ENCODE measurements around the gene NSUN5. TPM values are rescaled to one million over a fixed set of nuclear protein-coding genes. Genes with fewer than 3 reads are reported as not detected.
"Not testable (repeated sequence)": the region's sequence is repeated elsewhere in the genome, so short reads cannot be mapped to it uniquely, and the experiment has no call there.

NSUN5 gene
- total and polyA plus RNA-seq, 8 donors = 6.7 to 97.3 (median 22.4) TPM; not detected in 1

- WGBS, 5 donors = 84 to 93% (median 89%) methylated on average over 19 to 26 of the region's 26 CpGs
- Histone ChIP-seq H3K9me3 (no peaks in the 10 kb centered on the region), H3K4me3 (no peak overlapping the region), H3K4me1 (peaks cover 5 to 13% (median 12%) of the 10 kb centered on the region in 4 donors), H3K27me3 (no peaks in the 10 kb centered on the region), H3K27ac (no peak overlapping the region), H3K36me3 (peaks cover 29 to 49% (median 45%) of the 10 kb centered on the region in 4 donors)
- no peak for DNase-seq
- intact Hi-C loops (cut with DNase I; ENCODE audit: low total_unique reads) = no loop called here
- no peak for TF ChIP-seq POLR2AphosphoS5 (IDR thresholded peaks at IDR 0.05)
- TF ChIP-seq EP300 (IDR thresholded peaks at IDR 0.05) = no peak
- TF ChIP-seq POLR2A (IDR thresholded peaks at IDR 0.05) = no peak
- TF ChIP-seq CTCF (IDR thresholded peaks at IDR 0.05) = no peak
Measured at GRCh38 chr7:73303546-73303945, 5.1 kb downstream of the NSUN5 start.

- H3K4me3 ChIP-seq; H3K27me3 ChIP-seq; intact Hi-C loops (cut with DNase I; ENCODE audit: low total_unique reads); H3K4me1 ChIP-seq; H3K27ac ChIP-seq; DNase-seq; H3K9me3 ChIP-seq: not testable (repeated sequence)
- WGBS, 5 donors = 87 to 96% (median 90%) methylated on average over 7 to 10 of the region's 10 CpGs
- H3K36me3 ChIP-seq = peaks cover 29 to 49% (median 45%) of the 10 kb centered on the region in 4 donors
Measured at GRCh38 chr7:73302846-73303245, 5.8 kb downstream of the NSUN5 start.

GRCh38 chr7:73301108-73301507, 7.5 kb downstream of the NSUN5 start:
- H3K27me3 ChIP-seq; H3K9me3 ChIP-seq; H3K27ac ChIP-seq; DNase-seq; intact Hi-C loops (cut with DNase I; ENCODE audit: low total_unique reads); H3K4me3 ChIP-seq; H3K4me1 ChIP-seq: not testable (repeated sequence)
- WGBS, 5 donors = 75 to 83% (median 77%) methylated on average over 4 to 9 of the region's 14 CpGs; no CpG with 5 or more reads in 1 of the 5 donors
- H3K36me3 ChIP-seq = peaks cover 20 to 35% (median 34%) of the 10 kb centered on the region in 4 donors

GRCh38 chr7:73299812-73300211, 8.8 kb downstream of the NSUN5 start:
- H3K4me1 ChIP-seq; DNase-seq; H3K9me3 ChIP-seq; H3K4me3 ChIP-seq; intact Hi-C loops (cut with DNase I; ENCODE audit: low total_unique reads); H3K27ac ChIP-seq; H3K27me3 ChIP-seq: not testable (repeated sequence)
- 54 to 67% (median 61%) methylated on average over 7 to 8 of the region's 12 CpGs; no CpG with 5 or more reads in 1 of the 5 donors for WGBS, 5 donors
- H3K36me3 ChIP-seq = peaks cover 20 to 22% (median 22%) of the 10 kb centered on the region in 4 donors

GRCh38 chr7:73297706-73298105, 10.9 kb downstream of the NSUN5 start:
- H3K4me3 ChIP-seq; DNase-seq; H3K27me3 ChIP-seq; H3K4me1 ChIP-seq; intact Hi-C loops (cut with DNase I; ENCODE audit: low total_unique reads); H3K27ac ChIP-seq; H3K36me3 ChIP-seq; H3K9me3 ChIP-seq: not testable (repeated sequence)
- WGBS, 5 donors = 82 to 98% (median 97%) methylated on average over 7 to 26 of the region's 27 CpGs

GRCh38 chr7:73297235-73297634, 11.4 kb downstream of the NSUN5 start:
- DNase-seq; H3K27me3 ChIP-seq; H3K4me3 ChIP-seq; H3K9me3 ChIP-seq; H3K4me1 ChIP-seq; H3K27ac ChIP-seq; H3K36me3 ChIP-seq; intact Hi-C loops (cut with DNase I; ENCODE audit: low total_unique reads): not testable (repeated sequence)
- WGBS, 5 donors = no CpG with 5 or more reads among the region's 13 CpGs

GRCh38 chr7:73277210-73277609, 31.4 kb downstream of the NSUN5 start:
- intact Hi-C loops (cut with DNase I; ENCODE audit: low total_unique reads); H3K27ac ChIP-seq; H3K36me3 ChIP-seq; H3K27me3 ChIP-seq; H3K9me3 ChIP-seq; DNase-seq; H3K4me3 ChIP-seq; H3K4me1 ChIP-seq: not testable (repeated sequence)
- 17 to 64% (median 43%) methylated on average over 1 to 3 of the region's 5 CpGs for WGBS, 5 donors

- H3K4me3 ChIP-seq; DNase-seq; H3K9me3 ChIP-seq; intact Hi-C loops (cut with DNase I; ENCODE audit: low total_unique reads); H3K36me3 ChIP-seq; H3K27ac ChIP-seq; H3K4me1 ChIP-seq; H3K27me3 ChIP-seq: not testable (repeated sequence)
- 85 to 94% (median 86%) methylated on average over 2 to 3 of the region's 4 CpGs for WGBS, 5 donors
Measured at GRCh38 chr7:73267813-73268212, 40.8 kb downstream of the NSUN5 start.

- H3K4me3 ChIP-seq; intact Hi-C loops (cut with DNase I; ENCODE audit: low total_unique reads); H3K9me3 ChIP-seq; H3K36me3 ChIP-seq; DNase-seq; H3K27me3 ChIP-seq; H3K27ac ChIP-seq; H3K4me1 ChIP-seq: not testable (repeated sequence)
- WGBS, 5 donors = no CpG with 5 or more reads among the region's 22 CpGs
Measured at GRCh38 chr7:73266719-73267368, 41.8 kb downstream of the NSUN5 start.

- intact Hi-C loops (cut with DNase I; ENCODE audit: low total_unique reads); H3K27me3 ChIP-seq; H3K36me3 ChIP-seq; H3K27ac ChIP-seq; H3K4me3 ChIP-seq; H3K9me3 ChIP-seq; DNase-seq; H3K4me1 ChIP-seq: not testable (repeated sequence)
- 20 to 38% (median 20%) methylated on average over 1 of the region's 2 CpGs; no CpG with 5 or more reads in 2 of the 5 donors for WGBS, 5 donors
Measured at GRCh38 chr7:73262416-73262815, 46.2 kb downstream of the NSUN5 start.
